Endometrial microvascular endothelial cells (primary cell): ENCODE measurements around the gene PABPN1. TPM values are rescaled to one million over a fixed set of nuclear protein-coding genes. Genes with fewer than 3 reads are reported as not detected.

Experiments
- in situ Hi-C: cut with HindIII; loops from 2 replicates; pipeline ENCODE4 v1.10.0; 2017; ENCODE audit warnings: low sequenced_read_pairs, low pct_unique_long_range_greater_than_20kb; ENCODE audit errors: inconsistent ontology term
- total RNA-seq: library from RNA; depleted of rRNA; stranded (reverse); fragments of >200 nt; gene quantifications from one replicate; pipeline ENCODE4 v1.2.3, GENCODE V29; 2015; ENCODE audit errors: inconsistent ontology term

Gene PABPN1
- total RNA-seq, 1 donor from 2014 or later, result 69.4 TPM

- in situ Hi-C loops, result no loop called here
Measured at GRCh38 chr14:23371865-23372264, 50.6 kb downstream of the PABPN1 start.

- in situ Hi-C loops, result no loop called here
Measured at GRCh38 chr14:23372509-23372908, 51.3 kb downstream of the PABPN1 start, which contains the start of gene IL25. Gene IL25, plus strand, starts transcription at chr14:23372809.

- in situ Hi-C loops, result no loop called here
Measured at GRCh38 chr14:23373041-23373440, 51.8 kb downstream of the PABPN1 start.

Other genes starting within 250 kb of the PABPN1 start
- 75.6 TPM for gene ACIN1, start 226.3 kb upstream of the PABPN1 start, total RNA-seq
- gene C14orf119, start 226.0 kb upstream of the PABPN1 start, total RNA-seq, result 51.6 TPM
- gene CIROP, start 216.5 kb upstream of the PABPN1 start, total RNA-seq, result not detected
- not detected for gene CEBPE, start 202.2 kb upstream of the PABPN1 start, total RNA-seq
- 0.37 TPM for gene SLC7A8, start 137.8 kb upstream of the PABPN1 start, total RNA-seq
- not detected for gene RNF212B, start 83.5 kb upstream of the PABPN1 start, total RNA-seq
- gene HOMEZ, start 35.3 kb upstream of the PABPN1 start, total RNA-seq, result 8.3 TPM
- gene PPP1R3E, start 18.6 kb upstream of the PABPN1 start, total RNA-seq, result 1.5 TPM
- 13.2 TPM for gene BCL2L2, start 14.6 kb upstream of the PABPN1 start, total RNA-seq
- gene SLC22A17, start 31.4 kb downstream of the PABPN1 start, total RNA-seq, result 0.09 TPM
- gene EFS, start 43.7 kb downstream of the PABPN1 start, total RNA-seq, result not detected
- not detected for gene IL25, start 51.4 kb downstream of the PABPN1 start, total RNA-seq
- not detected for gene CMTM5, start 55.6 kb downstream of the PABPN1 start, total RNA-seq
- gene MYH6, start 86.8 kb downstream of the PABPN1 start, total RNA-seq, result not detected
- not detected for gene MYH7, start 114.2 kb downstream of the PABPN1 start, total RNA-seq
- 38.7 TPM for gene NGDN, start 148.2 kb downstream of the PABPN1 start, total RNA-seq
- gene ZFHX2, start 230.3 kb downstream of the PABPN1 start, total RNA-seq, result under 0.01 TPM
- gene THTPA, start 234.8 kb downstream of the PABPN1 start, total RNA-seq, result 10.6 TPM
- gene AP1G2, start 246.3 kb downstream of the PABPN1 start, total RNA-seq, result 18.0 TPM